ENCODE data around the gene ERP27.

ERP27 gene

DNA sequence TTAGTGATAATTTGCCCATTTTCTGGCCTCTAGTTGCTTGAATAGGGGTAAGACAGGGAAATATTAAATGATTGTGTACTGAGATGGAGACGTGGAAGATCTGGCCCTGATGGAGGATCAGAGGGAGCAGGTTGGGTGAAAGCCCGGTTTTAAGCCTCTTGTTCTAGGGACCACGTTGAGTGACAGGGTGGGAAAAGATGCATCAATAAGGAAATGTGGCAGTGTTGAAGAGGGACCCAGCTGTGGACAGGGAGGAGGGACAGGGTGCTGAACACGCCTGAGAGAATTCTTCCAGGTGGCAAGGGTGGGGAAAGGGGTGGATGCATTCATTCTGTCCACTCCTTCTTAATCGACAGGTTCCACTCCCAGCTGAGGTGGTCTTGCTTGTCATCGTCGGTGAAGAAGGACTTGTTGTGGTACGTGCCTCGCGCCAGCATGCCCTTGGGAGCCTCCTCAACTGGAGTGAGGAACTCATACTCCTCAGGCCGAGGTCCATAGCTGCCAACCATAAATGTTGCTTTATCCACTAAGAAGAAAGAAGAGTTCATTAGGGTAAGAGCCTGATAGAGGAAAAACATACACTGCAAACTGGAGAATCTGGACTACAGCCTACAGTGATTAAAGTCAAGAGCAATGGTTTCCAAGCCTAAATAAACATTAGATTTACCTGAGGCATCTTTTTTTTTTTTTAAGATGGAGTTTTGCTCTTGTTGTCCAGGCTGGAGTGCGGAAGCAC, 4.0 kb upstream of the ERP27 start:
- no peaks in the 10 kb centered on the region for H3K9me3 ChIP-seq (ENCODE audit: control insufficient read depth, insufficient read depth, low read depth, low read length)
- CTCF ChIA-PET = interaction anchor here (0.5 kb wide), 1 partner anchor 627 kb away, joined by 3 read pairs; no protein-coding TSS in a partner anchor
- no peak overlapping the region for H3K4me3 ChIP-seq (ENCODE audit: low read depth, low read length)
- H3K36me3 ChIP-seq (ENCODE audit: control insufficient read depth in 2 of 2, insufficient read depth in 1 of 2, low read length in 2 of 2) = no peaks in the 10 kb centered on the region
- no peak overlapping the region for H3K27ac ChIP-seq (ENCODE audit: extremely low read depth, low read depth, low read length)
- POLR2A ChIA-PET = no interaction called here
- TF ChIP-seq ZNF670 (tag by site-specific recombination; IDR thresholded peaks at IDR 0.05; ENCODE audit: low read depth) (no peak), ZNF664 (tag by site-specific recombination; IDR thresholded peaks at IDR 0.05) (no peak), ZNF394 (tag by site-specific recombination; IDR thresholded peaks at IDR 0.05; ENCODE audit: borderline replicate concordance) (no peak), ZNF37A (tag by site-specific recombination; IDR thresholded peaks at IDR 0.05) (no peak), ZNF423 (tag by site-specific recombination; IDR thresholded peaks at IDR 0.05) (no peak), ZBTB48 (tag by site-specific recombination; IDR thresholded peaks at IDR 0.05) (no peak), ZNF792 (tag by site-specific recombination; IDR thresholded peaks at IDR 0.05) (no peak), SETDB1 (IDR thresholded peaks at IDR 0.05; ENCODE audit: insufficient read length, low read length) (no peak), EGR2 (tag by site-specific recombination; IDR thresholded peaks at IDR 0.05; ENCODE audit: low read depth) (no peak), ZNF248 (tag by site-specific recombination; IDR thresholded peaks at IDR 0.05) (no peak), ZFP41 (tag by site-specific recombination; IDR thresholded peaks at IDR 0.05; ENCODE audit: borderline replicate concordance) (no peak), KLF1 (tag by site-specific recombination; IDR thresholded peaks at IDR 0.05) (no peak)
- TF ChIP-seq, protein P1, sequence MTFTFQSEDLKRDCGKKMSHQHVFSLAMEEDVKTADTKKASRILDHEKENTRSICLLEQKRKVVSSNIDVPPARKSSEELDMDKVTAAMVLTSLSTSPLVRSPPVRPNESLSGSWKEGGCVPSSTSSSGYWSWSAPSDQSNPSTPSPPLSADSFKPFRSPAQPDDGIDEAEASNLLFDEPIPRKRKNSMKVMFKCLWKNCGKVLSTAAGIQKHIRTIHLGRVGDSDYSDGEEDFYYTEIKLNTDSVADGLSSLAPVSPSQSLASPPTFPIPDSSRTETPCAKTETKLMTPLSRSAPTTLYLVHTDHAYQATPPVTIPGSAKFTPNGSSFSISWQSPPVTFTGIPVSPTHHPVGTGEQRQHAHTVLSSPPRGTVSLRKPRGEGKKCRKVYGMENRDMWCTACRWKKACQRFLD (tag by site-specific recombination; IDR thresholded peaks at IDR 0.05) = no peak
- TF ChIP-seq, protein P2, sequence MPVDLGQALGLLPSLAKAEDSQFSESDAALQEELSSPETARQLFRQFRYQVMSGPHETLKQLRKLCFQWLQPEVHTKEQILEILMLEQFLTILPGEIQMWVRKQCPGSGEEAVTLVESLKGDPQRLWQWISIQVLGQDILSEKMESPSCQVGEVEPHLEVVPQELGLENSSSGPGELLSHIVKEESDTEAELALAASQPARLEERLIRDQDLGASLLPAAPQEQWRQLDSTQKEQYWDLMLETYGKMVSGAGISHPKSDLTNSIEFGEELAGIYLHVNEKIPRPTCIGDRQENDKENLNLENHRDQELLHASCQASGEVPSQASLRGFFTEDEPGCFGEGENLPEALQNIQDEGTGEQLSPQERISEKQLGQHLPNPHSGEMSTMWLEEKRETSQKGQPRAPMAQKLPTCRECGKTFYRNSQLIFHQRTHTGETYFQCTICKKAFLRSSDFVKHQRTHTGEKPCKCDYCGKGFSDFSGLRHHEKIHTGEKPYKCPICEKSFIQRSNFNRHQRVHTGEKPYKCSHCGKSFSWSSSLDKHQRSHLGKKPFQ (tag by site-specific recombination; IDR thresholded peaks at IDR 0.05) = no peak
- H3K4me1 ChIP-seq (ENCODE audit: control insufficient read depth, insufficient read depth, low read length) = no peaks in the 10 kb centered on the region

DNA sequence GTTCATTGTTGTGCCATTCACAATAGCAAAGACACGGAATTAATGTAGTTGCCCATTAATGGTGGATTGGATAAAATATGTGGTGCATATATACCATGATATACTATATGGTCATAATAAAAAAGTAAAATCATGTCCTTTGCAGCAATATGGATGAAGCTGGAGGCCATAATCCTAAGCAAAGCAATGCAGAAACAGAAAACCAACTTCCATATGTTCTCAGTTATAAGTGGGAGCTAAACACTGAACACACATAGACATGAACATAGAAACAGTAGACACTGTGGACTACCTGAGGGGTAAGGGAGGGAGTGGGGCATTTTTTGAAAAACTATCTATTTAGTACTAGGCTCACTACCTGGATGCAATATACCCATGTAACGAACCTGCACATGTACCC, 3.0 kb upstream of the ERP27 start:
- H3K27ac ChIP-seq (ENCODE audit: extremely low read depth, low read depth, low read length) = no peak overlapping the region
- H3K4me1 ChIP-seq (ENCODE audit: control insufficient read depth, insufficient read depth, low read length) = no peaks in the 10 kb centered on the region
- H3K4me3 ChIP-seq (ENCODE audit: low read depth, low read length) = no peak overlapping the region
- H3K36me3 ChIP-seq (ENCODE audit: control insufficient read depth in 2 of 2, insufficient read depth in 1 of 2, low read length in 2 of 2) = no peaks in the 10 kb centered on the region
- ChIA-PET CTCF (interaction anchor here (0.5 kb wide), 1 partner anchor 628 kb away, joined by 3 read pairs; no protein-coding TSS in a partner anchor), POLR2A (no interaction called here)
- no peaks in the 10 kb centered on the region for H3K9me3 ChIP-seq (ENCODE audit: control insufficient read depth, insufficient read depth, low read depth, low read length)
- TF ChIP-seq, protein P3, sequence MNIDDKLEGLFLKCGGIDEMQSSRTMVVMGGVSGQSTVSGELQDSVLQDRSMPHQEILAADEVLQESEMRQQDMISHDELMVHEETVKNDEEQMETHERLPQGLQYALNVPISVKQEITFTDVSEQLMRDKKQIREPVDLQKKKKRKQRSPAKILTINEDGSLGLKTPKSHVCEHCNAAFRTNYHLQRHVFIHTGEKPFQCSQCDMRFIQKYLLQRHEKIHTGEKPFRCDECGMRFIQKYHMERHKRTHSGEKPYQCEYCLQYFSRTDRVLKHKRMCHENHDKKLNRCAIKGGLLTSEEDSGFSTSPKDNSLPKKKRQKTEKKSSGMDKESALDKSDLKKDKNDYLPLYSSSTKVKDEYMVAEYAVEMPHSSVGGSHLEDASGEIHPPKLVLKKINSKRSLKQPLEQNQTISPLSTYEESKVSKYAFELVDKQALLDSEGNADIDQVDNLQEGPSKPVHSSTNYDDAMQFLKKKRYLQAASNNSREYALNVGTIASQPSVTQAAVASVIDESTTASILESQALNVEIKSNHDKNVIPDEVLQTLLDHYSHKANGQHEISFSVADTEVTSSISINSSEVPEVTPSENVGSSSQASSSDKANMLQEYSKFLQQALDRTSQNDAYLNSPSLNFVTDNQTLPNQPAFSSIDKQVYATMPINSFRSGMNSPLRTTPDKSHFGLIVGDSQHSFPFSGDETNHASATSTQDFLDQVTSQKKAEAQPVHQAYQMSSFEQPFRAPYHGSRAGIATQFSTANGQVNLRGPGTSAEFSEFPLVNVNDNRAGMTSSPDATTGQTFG (tag by site-specific recombination; IDR thresholded peaks at IDR 0.05; ENCODE audit: borderline replicate concordance) = no peak
- TF ChIP-seq ZBTB21 (tag by site-specific recombination; IDR thresholded peaks at IDR 0.05) (no peak), ZNF514 (tag by site-specific recombination; IDR thresholded peaks at IDR 0.05) (no peak), ZNF211 (tag by site-specific recombination; IDR thresholded peaks at IDR 0.05; ENCODE audit: low read depth) (no peak), ZNF837 (tag by site-specific recombination; IDR thresholded peaks at IDR 0.05) (no peak), ZFP41 (tag by site-specific recombination; IDR thresholded peaks at IDR 0.05; ENCODE audit: borderline replicate concordance) (no peak)
- TF ChIP-seq, protein P4, sequence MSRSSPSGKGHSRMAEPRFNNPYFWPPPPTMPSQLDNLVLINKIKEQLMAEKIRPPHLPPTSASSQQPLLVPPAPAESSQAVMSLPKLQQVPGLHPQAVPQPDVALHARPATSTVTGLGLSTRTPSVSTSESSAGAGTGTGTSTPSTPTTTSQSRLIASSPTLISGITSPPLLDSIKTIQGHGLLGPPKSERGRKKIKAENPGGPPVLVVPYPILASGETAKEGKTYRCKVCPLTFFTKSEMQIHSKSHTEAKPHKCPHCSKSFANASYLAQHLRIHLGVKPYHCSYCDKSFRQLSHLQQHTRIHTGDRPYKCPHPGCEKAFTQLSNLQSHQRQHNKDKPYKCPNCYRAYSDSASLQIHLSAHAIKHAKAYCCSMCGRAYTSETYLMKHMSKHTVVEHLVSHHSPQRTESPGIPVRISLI (tag by site-specific recombination; IDR thresholded peaks at IDR 0.05) = no peak

Measured in HEK293 (cell line).